ENCODE measurements around the gene EMP2.

Gene EMP2

DNA sequence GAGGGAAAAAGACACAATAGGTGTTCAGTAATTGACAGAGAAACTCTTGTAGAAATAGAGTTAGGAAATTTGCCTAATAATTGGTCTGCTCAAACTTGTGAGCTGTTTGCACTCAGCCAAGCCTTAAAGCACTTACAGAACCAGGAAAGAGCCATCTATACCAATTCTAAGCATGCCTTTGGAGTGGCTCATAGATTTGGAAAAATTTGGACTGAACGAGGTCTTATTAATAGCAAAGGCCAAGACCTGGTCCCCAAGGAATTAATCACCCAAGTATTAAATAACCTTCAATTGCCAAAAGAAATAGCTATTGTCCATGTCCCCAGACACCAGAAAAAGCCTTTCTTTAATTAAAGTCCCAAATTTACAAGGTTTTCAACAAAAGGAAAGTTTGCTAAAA is 90.3 kb downstream of the EMP2 start:
- DNase-seq (ENCODE audit: low read depth in 2 of 2): no peak

DNA sequence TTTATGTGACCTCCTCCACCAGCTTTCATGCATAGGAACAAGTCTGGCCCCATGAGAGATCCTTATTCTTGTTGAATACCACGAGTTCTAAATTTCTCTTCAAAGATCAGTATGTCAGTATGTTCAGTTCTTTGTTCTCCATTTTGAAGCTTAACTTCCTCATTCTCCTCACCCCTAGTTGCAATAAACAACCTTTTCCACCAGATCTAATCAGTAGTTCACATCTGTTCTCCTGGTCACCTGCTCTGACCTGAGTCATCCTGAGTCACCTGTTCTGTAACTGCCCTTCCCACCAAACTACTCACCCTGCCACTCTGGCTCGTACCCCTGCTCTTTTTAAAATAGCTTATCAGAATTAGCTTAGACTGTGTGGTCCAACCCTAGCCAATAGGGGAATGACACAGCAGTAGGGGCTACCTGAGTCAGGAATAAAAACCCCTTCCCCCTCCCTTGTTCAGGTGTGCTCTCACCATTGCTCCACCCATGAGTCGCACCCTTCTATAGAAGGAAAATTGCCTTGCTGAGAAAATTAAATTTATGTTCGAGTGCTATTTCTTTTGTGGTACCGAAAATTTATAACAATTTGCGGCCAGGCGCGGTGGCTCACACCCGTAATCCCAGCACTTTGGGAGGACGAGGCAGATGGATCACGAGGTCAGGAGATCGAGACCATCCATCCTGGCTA is 94.6 kb downstream of the EMP2 start:
- no peak for DNase-seq (ENCODE audit: low read depth in 2 of 2)

DNA sequence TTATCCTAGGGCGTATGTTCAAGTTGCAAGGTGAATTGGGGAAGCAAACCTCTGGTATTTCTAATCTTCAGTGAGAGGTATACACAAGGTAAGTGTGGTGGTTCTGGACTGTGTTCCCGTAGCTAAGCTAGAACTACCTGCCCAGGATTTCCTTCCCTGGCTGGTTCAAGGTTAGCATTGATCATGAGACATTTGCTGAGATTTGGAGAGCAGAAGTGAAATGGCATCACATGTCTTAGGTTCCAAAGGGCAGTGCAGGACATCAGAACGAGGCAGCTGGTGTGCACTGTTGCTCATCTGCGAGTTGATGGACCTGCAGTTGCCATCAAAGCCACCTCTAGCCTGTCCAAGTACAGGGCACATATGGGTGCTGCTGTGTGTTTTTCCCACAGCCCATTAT is 95.2 kb downstream of the EMP2 start:
- DNase-seq (ENCODE audit: low read depth in 2 of 2): no peak

DNA sequence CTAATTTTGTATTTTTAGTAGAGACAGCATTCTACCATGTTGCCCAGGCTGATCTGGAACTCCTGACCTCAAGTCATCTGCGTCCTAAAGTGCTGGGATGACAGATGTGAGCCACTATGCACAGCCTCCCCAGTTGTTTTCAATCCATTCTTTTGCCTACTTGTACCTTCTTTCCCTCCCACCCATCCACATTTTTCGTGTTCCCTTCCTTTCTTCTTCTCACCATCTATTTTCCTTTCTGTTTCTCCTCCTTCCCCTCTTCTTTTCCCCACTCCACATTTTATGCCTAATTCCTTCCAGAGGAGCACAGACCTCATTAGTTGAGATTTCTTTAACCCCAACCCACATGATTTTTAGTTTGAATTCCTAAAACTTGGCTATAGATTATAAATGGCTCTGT is 100.2 kb downstream of the EMP2 start:
- no peak for DNase-seq (ENCODE audit: low read depth in 2 of 2)

Data from stimulated activated CD4-positive, alpha-beta T cell treated with anti-CD3 and anti-CD28 coated beads, Interleukin-12 subunit alpha, Interleukin-12 subunit beta, amount 100 ng/mL, for 24 hours (primary cell).